Embryonic facial prominence (tissue), 1 donor: ENCODE results near the gene PDE7B.

Experiments used
- DNase-seq: peaks from one replicate; pipeline ENCODE4 v3.0.0-alpha.2; 2016; ENCODE audit errors: extremely low spot score

PDE7B gene

DNA sequence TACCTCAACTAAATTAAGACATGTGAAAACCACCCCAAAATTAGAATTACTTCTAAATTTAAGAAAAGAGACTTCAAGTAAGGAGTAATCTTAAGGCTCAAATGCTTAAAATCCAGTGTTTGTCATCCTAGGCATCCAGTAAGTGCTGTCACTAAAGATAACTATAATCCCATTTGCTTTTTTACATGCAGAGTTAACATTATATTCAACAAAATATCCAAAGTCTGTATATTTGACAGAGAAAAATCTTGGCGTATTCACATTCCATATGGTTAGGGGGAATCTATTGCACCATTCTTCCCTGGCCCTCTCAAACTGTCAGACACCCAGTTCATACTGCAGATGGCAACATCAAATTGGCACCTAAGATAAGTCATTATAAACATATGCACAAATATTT, 381.2 kb downstream of the PDE7B start:
- no peak for DNase-seq

DNA sequence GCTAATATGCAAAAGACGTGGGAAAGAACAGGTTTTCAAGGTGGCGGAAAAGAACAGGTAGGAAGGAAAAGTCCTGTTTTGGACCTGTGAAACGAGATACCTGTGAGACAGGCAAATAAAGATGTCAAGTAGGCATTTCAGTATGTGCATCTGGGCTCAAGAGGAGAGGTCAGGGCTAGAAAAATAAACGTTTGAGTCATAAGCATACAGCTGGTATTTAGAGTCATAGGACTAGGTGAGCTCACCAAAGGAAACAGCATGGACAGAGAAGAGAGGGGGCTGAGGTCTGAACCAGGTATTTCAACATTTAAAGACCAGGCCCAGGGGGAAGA, 383.7 kb downstream of the PDE7B start:
- no peak for DNase-seq

DNA sequence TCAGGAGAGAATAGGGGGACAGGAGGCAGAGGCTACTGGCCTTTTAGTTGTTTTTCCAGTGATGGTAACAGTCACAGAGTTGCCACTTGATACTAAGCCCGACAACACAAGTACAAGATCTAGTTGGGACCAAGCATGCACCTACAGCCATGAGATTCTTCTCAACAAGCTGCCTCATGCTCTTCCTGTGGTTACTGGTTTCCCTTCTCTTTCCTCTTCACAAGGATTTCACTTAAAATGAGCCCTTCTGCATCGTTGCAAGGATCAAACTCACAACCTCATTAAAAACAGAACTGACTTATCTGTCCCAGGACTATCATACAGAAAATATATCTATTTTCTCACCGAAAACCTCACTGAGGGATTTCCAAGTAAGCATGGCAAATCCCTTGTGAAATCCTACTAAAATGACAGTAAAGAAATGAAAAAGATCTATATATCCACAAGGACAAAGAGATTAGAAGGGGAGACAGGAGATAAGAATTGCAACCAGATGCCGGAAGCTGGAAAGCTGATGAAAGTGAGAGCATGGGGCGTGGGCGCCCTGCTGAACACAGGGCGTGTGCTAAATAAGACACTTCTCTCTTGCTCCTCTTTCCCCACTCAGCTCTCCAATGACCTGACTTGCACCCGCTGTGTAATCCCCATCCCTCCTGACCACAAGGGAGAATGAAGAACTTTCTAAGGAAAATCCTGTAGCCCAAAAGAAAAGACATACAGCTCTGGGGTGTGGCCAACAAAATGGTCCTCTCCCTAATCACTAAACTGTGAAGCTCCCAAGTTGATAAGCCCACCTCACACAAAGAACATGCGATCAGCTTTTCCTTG, 385.2 kb downstream of the PDE7B start:
- DNase-seq = no peak

DNA sequence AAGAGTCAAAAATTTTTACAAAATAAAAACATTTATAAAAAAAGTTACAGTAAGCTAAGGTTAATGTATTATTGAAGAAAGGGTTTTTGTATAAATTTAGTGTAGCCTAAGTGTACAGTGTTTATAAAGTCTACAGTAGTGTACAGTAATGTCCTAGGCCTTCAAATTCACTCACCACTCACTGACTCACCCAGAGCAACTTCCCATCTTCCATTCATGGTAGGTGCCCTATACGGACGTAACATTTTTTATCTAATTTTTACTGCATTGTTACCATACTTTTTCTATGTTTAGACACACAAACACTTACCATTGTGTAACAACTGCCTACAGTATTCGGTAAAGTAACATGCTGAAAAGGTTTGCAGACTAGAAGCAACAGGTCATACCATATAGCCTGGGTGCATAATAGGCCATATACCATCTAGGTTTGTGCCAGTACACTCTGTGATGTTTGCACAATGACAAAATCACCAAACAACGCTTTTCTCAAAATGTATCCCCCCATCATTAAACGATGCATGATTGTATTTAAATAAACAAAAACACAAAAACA, 392.6 kb downstream of the PDE7B start:
- no peak for DNase-seq
